ENCODE data around the gene IL22RA1.

Gene IL22RA1, protein sequence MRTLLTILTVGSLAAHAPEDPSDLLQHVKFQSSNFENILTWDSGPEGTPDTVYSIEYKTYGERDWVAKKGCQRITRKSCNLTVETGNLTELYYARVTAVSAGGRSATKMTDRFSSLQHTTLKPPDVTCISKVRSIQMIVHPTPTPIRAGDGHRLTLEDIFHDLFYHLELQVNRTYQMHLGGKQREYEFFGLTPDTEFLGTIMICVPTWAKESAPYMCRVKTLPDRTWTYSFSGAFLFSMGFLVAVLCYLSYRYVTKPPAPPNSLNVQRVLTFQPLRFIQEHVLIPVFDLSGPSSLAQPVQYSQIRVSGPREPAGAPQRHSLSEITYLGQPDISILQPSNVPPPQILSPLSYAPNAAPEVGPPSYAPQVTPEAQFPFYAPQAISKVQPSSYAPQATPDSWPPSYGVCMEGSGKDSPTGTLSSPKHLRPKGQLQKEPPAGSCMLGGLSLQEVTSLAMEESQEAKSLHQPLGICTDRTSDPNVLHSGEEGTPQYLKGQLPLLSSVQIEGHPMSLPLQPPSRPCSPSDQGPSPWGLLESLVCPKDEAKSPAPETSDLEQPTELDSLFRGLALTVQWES

DNA sequence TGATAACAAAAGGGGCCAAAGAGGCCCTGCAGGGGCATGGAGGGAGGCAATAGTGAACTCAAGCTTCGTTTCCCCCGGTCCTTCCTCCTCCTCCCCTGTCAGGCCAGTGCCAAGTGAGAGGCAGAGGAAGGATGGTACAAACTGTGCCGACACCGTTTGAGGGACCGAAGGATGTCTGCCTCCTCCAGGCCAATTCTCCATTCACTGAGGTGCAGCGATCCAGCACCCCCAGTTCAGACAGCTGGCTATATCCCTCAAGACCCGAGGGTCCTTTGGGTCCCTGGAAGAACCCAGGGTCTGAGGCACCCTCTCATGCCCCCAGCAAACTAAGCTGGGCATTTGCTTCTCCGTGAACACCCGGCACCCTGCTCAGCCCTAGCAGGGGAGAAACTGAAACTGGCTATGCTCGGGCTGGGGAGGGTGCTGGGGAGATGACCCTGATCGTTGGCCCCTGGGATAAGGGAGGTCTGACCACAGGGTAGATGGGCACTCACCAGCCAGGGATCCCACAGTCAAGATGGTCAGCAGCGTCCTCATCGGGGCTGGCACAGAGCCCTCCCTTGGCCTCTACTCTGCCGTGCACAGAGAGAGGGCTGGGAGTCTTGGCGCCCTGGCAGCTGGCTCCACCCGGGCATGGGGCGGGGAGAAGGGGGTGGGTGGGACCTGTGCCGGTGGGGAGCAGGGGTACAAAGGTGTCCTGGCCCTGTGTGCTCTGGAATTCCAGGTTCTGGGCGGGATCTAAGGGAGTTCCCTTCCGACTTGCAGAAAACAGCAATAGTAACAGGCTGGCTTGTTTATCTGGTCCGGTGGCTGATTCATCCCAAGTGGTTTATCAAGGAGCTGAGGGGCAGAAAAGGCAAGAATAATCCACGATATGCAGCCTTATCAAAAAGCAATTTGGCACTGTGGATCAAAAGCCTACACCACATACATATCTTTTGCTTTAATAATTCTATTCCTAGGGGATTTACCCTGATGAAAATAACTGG is at the start of gene IL22RA1:
IL22RA1 (minus strand) TSS at position 595 of the 989 bp plus-strand sequence; CDS start at position 537, 58 bp downstream.
- Histone ChIP-seq H3K27me3 (replicated peaks; ENCODE audit: control insufficient read depth, insufficient read depth, low read length) (no peaks in the 10 kb centered on the region; the same call in 1 of the 2 replicates), H3K36me3 (ENCODE audit: control insufficient read depth, insufficient read depth, low read length) (no peaks in the 10 kb centered on the region), H3K4me3 (replicated peaks; ENCODE audit: low read depth, low read length) (no peak within 1 kb of the TSS)
- TF ChIP-seq, protein P1, sequence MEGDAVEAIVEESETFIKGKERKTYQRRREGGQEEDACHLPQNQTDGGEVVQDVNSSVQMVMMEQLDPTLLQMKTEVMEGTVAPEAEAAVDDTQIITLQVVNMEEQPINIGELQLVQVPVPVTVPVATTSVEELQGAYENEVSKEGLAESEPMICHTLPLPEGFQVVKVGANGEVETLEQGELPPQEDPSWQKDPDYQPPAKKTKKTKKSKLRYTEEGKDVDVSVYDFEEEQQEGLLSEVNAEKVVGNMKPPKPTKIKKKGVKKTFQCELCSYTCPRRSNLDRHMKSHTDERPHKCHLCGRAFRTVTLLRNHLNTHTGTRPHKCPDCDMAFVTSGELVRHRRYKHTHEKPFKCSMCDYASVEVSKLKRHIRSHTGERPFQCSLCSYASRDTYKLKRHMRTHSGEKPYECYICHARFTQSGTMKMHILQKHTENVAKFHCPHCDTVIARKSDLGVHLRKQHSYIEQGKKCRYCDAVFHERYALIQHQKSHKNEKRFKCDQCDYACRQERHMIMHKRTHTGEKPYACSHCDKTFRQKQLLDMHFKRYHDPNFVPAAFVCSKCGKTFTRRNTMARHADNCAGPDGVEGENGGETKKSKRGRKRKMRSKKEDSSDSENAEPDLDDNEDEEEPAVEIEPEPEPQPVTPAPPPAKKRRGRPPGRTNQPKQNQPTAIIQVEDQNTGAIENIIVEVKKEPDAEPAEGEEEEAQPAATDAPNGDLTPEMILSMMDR (IDR thresholded peaks at IDR 0.05; ENCODE audit: insufficient read depth, low read length, poor library complexity, severe bottlenecking): no peak
- DNase-seq (ENCODE audit: extremely low read depth, insufficient read length): no peak

DNA sequence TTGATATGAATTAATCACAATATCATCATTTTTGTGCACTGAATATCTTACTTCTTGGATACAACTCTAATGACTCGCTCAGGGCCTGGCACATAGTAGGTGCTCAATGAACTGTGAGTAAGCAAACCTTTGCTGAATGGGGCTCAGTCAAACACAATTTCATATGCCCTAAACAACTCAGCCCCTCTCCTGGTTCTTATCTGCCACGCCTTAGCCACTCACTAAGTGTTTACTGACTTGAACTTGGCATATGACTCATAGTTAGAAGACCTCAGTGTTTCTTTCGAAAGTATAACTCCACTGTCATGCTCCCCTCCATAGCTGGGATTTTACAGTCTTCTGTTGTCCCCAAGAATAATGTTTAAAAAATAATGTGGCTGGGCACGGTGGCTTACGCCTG is 48.9 kb upstream of the IL22RA1 start:
- Histone ChIP-seq H3K36me3 (ENCODE audit: control insufficient read depth, insufficient read depth, low read length) (no peaks in the 10 kb centered on the region), H3K4me3 (replicated peaks; ENCODE audit: low read depth, low read length) (no peak overlapping the region), H3K27me3 (replicated peaks; ENCODE audit: control insufficient read depth, insufficient read depth, low read length) (no peaks in the 10 kb centered on the region)
- peak; percentile 74 for DNase-seq (ENCODE audit: extremely low read depth, insufficient read length)
- TF ChIP-seq, protein P1 (IDR thresholded peaks at IDR 0.05; ENCODE audit: insufficient read depth, low read length, poor library complexity, severe bottlenecking): no peak

DNA sequence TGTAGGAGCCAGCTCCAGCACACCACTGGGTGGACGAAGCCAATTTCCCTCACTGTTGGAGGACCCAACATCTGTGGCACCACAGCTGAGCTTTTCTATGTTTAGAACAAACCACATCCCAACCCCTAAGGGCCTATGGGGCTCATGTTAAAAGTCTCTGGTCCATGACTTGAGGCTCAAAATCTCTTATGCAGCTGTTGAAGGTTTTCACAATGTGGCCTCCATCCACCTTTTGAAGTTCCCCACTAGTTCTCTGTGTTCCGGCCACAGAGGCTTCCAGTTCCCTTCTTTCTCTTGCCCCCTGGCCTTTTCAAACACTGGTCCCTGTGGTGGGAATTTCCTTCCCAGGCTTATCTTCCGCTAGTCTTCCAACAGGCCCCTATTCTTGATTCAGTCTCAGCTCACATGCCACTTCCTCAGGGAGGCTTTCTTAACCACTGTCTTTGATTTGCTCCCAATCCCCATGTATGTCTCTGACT is 48.1 kb upstream of the IL22RA1 start:
- Histone ChIP-seq H3K36me3 (ENCODE audit: control insufficient read depth, insufficient read depth, low read length) (no peaks in the 10 kb centered on the region), H3K4me3 (replicated peaks; ENCODE audit: low read depth, low read length) (no peak overlapping the region), H3K27me3 (replicated peaks; ENCODE audit: control insufficient read depth, insufficient read depth, low read length) (no peaks in the 10 kb centered on the region)
- TF ChIP-seq, protein P1 (IDR thresholded peaks at IDR 0.05; ENCODE audit: insufficient read depth, low read length, poor library complexity, severe bottlenecking): no peak
- peak; percentile 72 for DNase-seq (ENCODE audit: extremely low read depth, insufficient read length)

DNA sequence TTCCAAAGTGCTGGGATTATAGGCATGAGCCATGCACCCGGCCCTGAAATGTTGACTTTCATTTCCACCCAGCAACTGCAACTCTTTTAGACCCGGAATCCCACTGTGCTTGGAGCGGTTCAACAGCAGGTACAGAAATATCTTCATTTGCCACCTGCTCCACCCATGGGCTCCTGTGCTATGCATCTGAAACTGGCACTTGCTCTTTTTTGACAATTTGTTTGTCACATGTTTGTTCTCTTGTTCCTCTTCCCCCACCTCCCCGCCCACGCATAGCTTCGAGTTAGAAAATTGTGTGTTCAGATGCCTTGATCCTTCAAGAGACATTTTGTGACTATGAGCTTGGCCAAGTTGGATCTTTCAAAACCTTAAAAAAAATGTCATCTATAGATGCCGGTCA is 46.6 kb upstream of the IL22RA1 start:
- Histone ChIP-seq H3K4me3 (replicated peaks; ENCODE audit: low read depth, low read length) (no peak overlapping the region), H3K36me3 (ENCODE audit: control insufficient read depth, insufficient read depth, low read length) (no peaks in the 10 kb centered on the region), H3K27me3 (replicated peaks; ENCODE audit: control insufficient read depth, insufficient read depth, low read length) (no peaks in the 10 kb centered on the region)
- DNase-seq (ENCODE audit: extremely low read depth, insufficient read length): peak; percentile 61
- TF ChIP-seq, protein P1 (IDR thresholded peaks at IDR 0.05; ENCODE audit: insufficient read depth, low read length, poor library complexity, severe bottlenecking): no peak

GRCh38 chr1:24186993-24187790 is 44.3 kb upstream of the IL22RA1 start, which contains the start of gene IFNLR1:
IFNLR1 (minus strand) TSS chr1:24187289; CDS start chr1:24187248, 41 bp downstream.
- Histone ChIP-seq H3K4me3 (replicated peaks; ENCODE audit: low read depth, low read length) (peak within 1 kb of the TSS; percentile 81), H3K27me3 (replicated peaks; ENCODE audit: control insufficient read depth, insufficient read depth, low read length) (no peaks in the 10 kb centered on the region), H3K36me3 (ENCODE audit: control insufficient read depth, insufficient read depth, low read length) (no peaks in the 10 kb centered on the region; the same call in 1 of the 2 replicates)
- DNase-seq (ENCODE audit: extremely low read depth, insufficient read length): peak; percentile 90
- TF ChIP-seq, protein P1 (IDR thresholded peaks at IDR 0.05; ENCODE audit: insufficient read depth, low read length, poor library complexity, severe bottlenecking): no peak
